Hepatocyte (in vitro differentiated cells): ENCODE measurements around the gene ATP6V0E1. TPM values are rescaled to one million over a fixed set of nuclear protein-coding genes. Genes with fewer than 3 reads are reported as not detected.

Experiments used
- DNase-seq: peaks from one replicate; pipeline ENCODE4 v3.0.0-alpha.2; 2016; ENCODE audit warnings: low spot score
- H2AFZ ChIP-seq: fragments of 200-600 bp; sonication (generic); 2 replicates; pipeline ENCODE4 v1.6.0; 2016; ENCODE audit warnings: antibody characterized with exemption, mild to moderate bottlenecking
- H3K27ac ChIP-seq: fragments of 200-600 bp; sonication (generic); 2 replicates; pipeline ENCODE4 v1.5.1; 2016; ENCODE audit warnings: mild to moderate bottlenecking
- H3K27me3 ChIP-seq: fragments of 200-600 bp; sonication (generic); 2 replicates; pipeline ENCODE4 v1.6.1; 2016
- H3K36me3 ChIP-seq: fragments of 200-600 bp; sonication (generic); replicated peaks from 2 replicates; pipeline ENCODE4 v1.5.1; 2016; ENCODE audit warnings: low read depth; ENCODE audit not compliant: insufficient read depth
- H3K4me1 ChIP-seq: fragments of 200-600 bp; sonication (generic); 2 replicates; pipeline ENCODE4 v1.5.1; 2016; ENCODE audit warnings: mild to moderate bottlenecking, moderate library complexity; ENCODE audit not compliant: insufficient read depth
- H3K4me2 ChIP-seq: fragments of 200-600 bp; sonication (generic); 2 replicates; pipeline ENCODE4 v1.6.0; 2016
- H3K4me3 ChIP-seq: fragments of 200-600 bp; sonication (generic); 2 replicates; pipeline ENCODE4 v1.5.1; 2016; ENCODE audit warnings: mild to moderate bottlenecking
- H3K79me2 ChIP-seq: fragments of 200-600 bp; sonication (generic); 2 replicates; pipeline ENCODE4 v1.6.0; 2017; ENCODE audit warnings: mild to moderate bottlenecking
- H3K9me2 ChIP-seq: fragments of 200-600 bp; sonication (generic); replicated peaks from 2 replicates; pipeline ENCODE4 v1.6.0; 2017; ENCODE audit warnings: mild to moderate bottlenecking; ENCODE audit not compliant: insufficient read depth
- H3K9me3 ChIP-seq: fragments of 200-600 bp; sonication (generic); 2 replicates; pipeline ENCODE4 v1.5.1; 2016; ENCODE audit warnings: low read depth, mild to moderate bottlenecking
- H4K20me1 ChIP-seq: fragments of 200-600 bp; sonication (generic); 2 replicates; pipeline ENCODE4 v1.6.0; 2016; ENCODE audit warnings: mild to moderate bottlenecking; ENCODE audit not compliant: insufficient read depth, poor library complexity, severe bottlenecking
- CTCF ChIP-seq: fragments of 200-600 bp; sonication (generic); IDR thresholded peaks from 2 replicates; pipeline ENCODE4 v1.5.1; 2016; ENCODE audit warnings: antibody characterized with exemption, mild to moderate bottlenecking; ENCODE audit not compliant: poor library complexity
- EZH2 ChIP-seq: fragments of 200-600 bp; sonication (generic); IDR thresholded peaks from 2 replicates; pipeline ENCODE4 v1.6.1; 2016; ENCODE audit warnings: antibody characterized with exemption, mild to moderate bottlenecking, borderline replicate concordance
- EZH2phosphoT487 ChIP-seq: fragments of 200-600 bp; sonication (generic); IDR thresholded peaks from one replicate; pipeline ENCODE4 v1.6.1; 2018; ENCODE audit warnings: antibody characterized with exemption, mild to moderate bottlenecking, low read depth, moderate library complexity; ENCODE audit not compliant: unreplicated experiment, severe bottlenecking
- WGBS: methylation state at CpG from one replicate; pipeline ENCODE4 v1.1.6; 2016; ENCODE audit warnings: low lambda C conversion rate; ENCODE audit errors: missing lambda C conversion rate; 5-methylcytosine and 5-hydroxymethylcytosine counted together
- polyA plus RNA-seq: library from polyadenylated mRNA; unstranded; fragments of >200 nt; fragmentation: Nextera tagmentation; extraction: Ambion mirVana; gene quantifications from 2 replicates; pipeline ENCODE4 v1.2.1, GENCODE V29; 2016
- total RNA-seq: library from RNA; depleted of rRNA; stranded (reverse); fragments of >200 nt; gene quantifications from 2 replicates; pipeline ENCODE4 v1.2.3, GENCODE V29; 2014

ATP6V0E1 gene
- total and polyA plus RNA-seq, 2 experiments from 2014 or later, result 216 to 657 TPM

GRCh38 chr5:173056783-173057061 is 73.2 kb downstream of the ATP6V0E1 start:
- Histone ChIP-seq H3K27me3 (no peaks in the 10 kb centered on the region), H3K36me3 (no peaks in the 10 kb centered on the region), H3K4me3 (peak overlapping the region; percentile 92), H3K4me2 (peak overlapping the region; percentile 61), H3K79me2 (peaks cover 38% of the 10 kb centered on the region), H3K4me1 (peaks cover 7% of the 10 kb centered on the region), H2AFZ (peak overlapping the region; percentile 24), H3K9me3 (no peaks in the 10 kb centered on the region), H4K20me1 (peaks cover 3% of the 10 kb centered on the region), H3K27ac (peak overlapping the region; percentile 89), H3K9me2 (no peaks in the 10 kb centered on the region)
- WGBS, result no CpG with 5 or more reads among the region's 27 CpGs
- TF ChIP-seq CTCF, result no peak
- TF ChIP-seq EZH2phosphoT487, result no peak
- no peak for TF ChIP-seq EZH2
- DNase-seq, result no peak

GRCh38 chr5:173057062-173057924 is 73.7 kb downstream of the ATP6V0E1 start:
- peaks cover 3% of the 10 kb centered on the region for H4K20me1 ChIP-seq
- 2% methylated on average over 30 of the region's 38 CpGs for WGBS
- H2AFZ ChIP-seq, result peak overlapping the region; percentile 24
- no peaks in the 10 kb centered on the region for H3K9me3 ChIP-seq
- H3K27ac ChIP-seq, result peak overlapping the region; percentile 93
- peaks cover 7% of the 10 kb centered on the region for H3K4me1 ChIP-seq
- peak overlapping the region; percentile 92 for H3K4me3 ChIP-seq
- H3K79me2 ChIP-seq, result peaks cover 44% of the 10 kb centered on the region
- H3K4me2 ChIP-seq, result peak overlapping the region; percentile 80
- TF ChIP-seq EZH2phosphoT487 (no peak), EZH2 (no peak), CTCF (no peak)
- H3K27me3 ChIP-seq, result no peaks in the 10 kb centered on the region
- H3K36me3 ChIP-seq, result no peaks in the 10 kb centered on the region
- H3K9me2 ChIP-seq, result no peaks in the 10 kb centered on the region
- peak; percentile 100 for DNase-seq

GRCh38 chr5:173062141-173062540 is 78.6 kb downstream of the ATP6V0E1 start:
- Histone ChIP-seq H3K4me1 (peaks cover 7% of the 10 kb centered on the region), H3K27ac (no peak overlapping the region), H3K79me2 (peaks cover 89% of the 10 kb centered on the region), H3K4me3 (no peak overlapping the region), H3K9me2 (no peaks in the 10 kb centered on the region), H3K27me3 (no peaks in the 10 kb centered on the region), H3K4me2 (peak overlapping the region; percentile 17), H4K20me1 (peaks cover 20% of the 10 kb centered on the region), H3K9me3 (no peaks in the 10 kb centered on the region), H3K36me3 (no peaks in the 10 kb centered on the region), H2AFZ (no peak overlapping the region)
- TF ChIP-seq EZH2, result no peak
- TF ChIP-seq EZH2phosphoT487, result no peak
- TF ChIP-seq CTCF, result no peak
- 77% methylated on average over 4 of the region's 4 CpGs for WGBS
- no peak for DNase-seq

- peaks cover 37% of the 10 kb centered on the region for H4K20me1 ChIP-seq
- TF ChIP-seq CTCF, result no peak
- no peak for TF ChIP-seq EZH2phosphoT487
- no peak for TF ChIP-seq EZH2
- no peaks in the 10 kb centered on the region for H3K36me3 ChIP-seq
- H3K4me3 ChIP-seq, result no peak overlapping the region
- H3K79me2 ChIP-seq, result peaks cover 94% of the 10 kb centered on the region
- H3K4me1 ChIP-seq, result no peaks in the 10 kb centered on the region
- no peak for DNase-seq
- no peaks in the 10 kb centered on the region for H3K9me3 ChIP-seq
- H3K27ac ChIP-seq, result no peak overlapping the region
- H2AFZ ChIP-seq, result no peak overlapping the region
- no peaks in the 10 kb centered on the region for H3K9me2 ChIP-seq
- no peaks in the 10 kb centered on the region for H3K27me3 ChIP-seq
- H3K4me2 ChIP-seq, result no peak overlapping the region
Observed at GRCh38 chr5:173065155-173065554, 81.6 kb downstream of the ATP6V0E1 start.
